ENCODE results near the gene SCARF2. TPM values are rescaled to one million over a fixed set of nuclear protein-coding genes. Genes with fewer than 3 reads are reported as not detected.

SCARF2 gene
- total and polyA plus RNA-seq, 3 donors from 2014 or later = 3.3 to 12.3 (median 10.4) TPM

GRCh38 chr22:20403779-20404140, 33.9 kb downstream of the SCARF2 start:
- no peaks in the 10 kb centered on the region for H3K36me3 ChIP-seq (ENCODE audit: low read depth, missing control alignments)
- H3K27ac ChIP-seq = no peak overlapping the region
- intact Hi-C loops (cut with DNase I; ENCODE audit: low total_unique reads) = no loop called here
- H3K27me3 ChIP-seq = no peaks in the 10 kb centered on the region
- 95 to 96% methylated on average over 6 of the region's 6 CpGs for WGBS, 2 donors
- DNase-seq = no peak
- H3K4me1 ChIP-seq = no peaks in the 10 kb centered on the region
- TF ChIP-seq CTCF (IDR thresholded peaks at IDR 0.05) (no peak), POLR2A (IDR thresholded peaks at IDR 0.05) (no peak)
- H3K4me3 ChIP-seq = no peak overlapping the region
- H3K9me3 ChIP-seq = no peaks in the 10 kb centered on the region

GRCh38 chr22:20402960-20403778, 34.5 kb downstream of the SCARF2 start:
- H3K36me3 ChIP-seq (ENCODE audit: low read depth, missing control alignments) = no peaks in the 10 kb centered on the region

GRCh38 chr22:20401376-20402014, 36.1 kb downstream of the SCARF2 start:
- WGBS, 2 donors = 88 to 91% methylated on average over 13 of the region's 13 CpGs
- intact Hi-C loops (cut with DNase I; ENCODE audit: low total_unique reads) = no loop called here
- DNase-seq = no peak
- no peaks in the 10 kb centered on the region for H3K36me3 ChIP-seq (ENCODE audit: low read depth, missing control alignments)
- H3K4me1 ChIP-seq = peaks cover 3% of the 10 kb centered on the region
- no peak overlapping the region for H3K27ac ChIP-seq
- TF ChIP-seq POLR2A (IDR thresholded peaks at IDR 0.05) = no peak
- TF ChIP-seq CTCF (IDR thresholded peaks at IDR 0.05) = no peak
- no peak overlapping the region for H3K4me3 ChIP-seq
- H3K9me3 ChIP-seq = no peaks in the 10 kb centered on the region
- H3K27me3 ChIP-seq = no peaks in the 10 kb centered on the region

More at GRCh38 chr22:20402960-20403778, 34.5 kb downstream of the SCARF2 start:
- Histone ChIP-seq H3K4me3 (no peak overlapping the region), H3K9me3 (no peaks in the 10 kb centered on the region), H3K4me1 (no peaks in the 10 kb centered on the region), H3K27ac (no peak overlapping the region), H3K27me3 (no peaks in the 10 kb centered on the region)
- DNase-seq = no peak
- WGBS, 2 donors = 87 to 93% methylated on average over 9 of the region's 9 CpGs
- TF ChIP-seq CTCF (IDR thresholded peaks at IDR 0.05) (no peak), POLR2A (IDR thresholded peaks at IDR 0.05) (no peak)
- intact Hi-C loops (cut with DNase I; ENCODE audit: low total_unique reads) = no loop called here

GRCh38 chr22:20400606-20401375, 36.8 kb downstream of the SCARF2 start:
- TF ChIP-seq CTCF (IDR thresholded peaks at IDR 0.05) = no peak
- TF ChIP-seq POLR2A (IDR thresholded peaks at IDR 0.05) = no peak
- no peak overlapping the region for H3K4me3 ChIP-seq
- H3K27me3 ChIP-seq = no peaks in the 10 kb centered on the region
- intact Hi-C loops (cut with DNase I; ENCODE audit: low total_unique reads) = no loop called here
- H3K27ac ChIP-seq = no peak overlapping the region
- peaks cover 3% of the 10 kb centered on the region for H3K4me1 ChIP-seq
- no peaks in the 10 kb centered on the region for H3K36me3 ChIP-seq (ENCODE audit: low read depth, missing control alignments)
- no peaks in the 10 kb centered on the region for H3K9me3 ChIP-seq
- WGBS, 2 donors = 90 to 92% methylated on average over 14 to 15 of the region's 15 CpGs
- DNase-seq = no peak

Measured in testis (tissue), 3 donors.